Lung (tissue), 14 donors: Measurements from ENCODE around the gene TVP23B. TPM values are rescaled to one million over a fixed set of nuclear protein-coding genes. Genes with fewer than 3 reads are reported as not detected.
A peak's percentile ranks its signal among the peaks of the same experiment; 100 is the strongest.
"Not testable (repeated sequence)": the region's sequence is repeated elsewhere in the genome, so short reads cannot be mapped to it uniquely, and the experiment has no call there.

Experiments
- ATAC-seq: fragments of 200-7000 bp; cut with Tn5 transposase; one replicate; pipeline ENCODE4 v1.9.1; 2020; ENCODE audit warnings: moderate number of reproducible peaks; ENCODE audit not compliant: insufficient read depth, low FRiP score
- DNase-seq, 3 donors: peaks; one replicate each; pipeline ENCODE4 v3.0.0-alpha.2; 2013 to 2017
- H3K27ac ChIP-seq, 2 donors: one replicate each; pipeline ENCODE4 v1.5.1; 2013; ENCODE audit warnings: mild to moderate bottlenecking in 2 of 2, moderate library complexity in 2 of 2, control low read depth in 1 of 2, inconsistent platforms in 1 of 2, low read depth in 1 of 2, low read length in 1 of 2
- H3K27me3 ChIP-seq, 3 donors: one replicate each; pipeline ENCODE4 v1.5.1; 2013; ENCODE audit warnings: low read length in 2 of 3; ENCODE audit not compliant: control insufficient read depth in 3 of 3, insufficient read depth in 3 of 3
- H3K36me3 ChIP-seq, 4 donors: one replicate each; pipeline ENCODE4 v1.5.1; 2013; ENCODE audit warnings: low read length in 4 of 4, mild to moderate bottlenecking in 1 of 4, moderate library complexity in 1 of 4; ENCODE audit not compliant: control insufficient read depth in 4 of 4, insufficient read depth in 4 of 4
- H3K4me1 ChIP-seq, 5 donors: one replicate each; pipeline ENCODE4 v1.5.1; 2013; ENCODE audit warnings: low read length in 5 of 5, mild to moderate bottlenecking in 2 of 5, moderate library complexity in 1 of 5; ENCODE audit not compliant: control insufficient read depth in 5 of 5, insufficient read depth in 5 of 5
- H3K4me3 ChIP-seq: one replicate; pipeline ENCODE4 v1.5.1; 2013; ENCODE audit warnings: mild to moderate bottlenecking, control low read depth, moderate library complexity
- H3K9ac ChIP-seq, 2 donors: one replicate each; pipeline ENCODE4 v1.5.1; 2013; ENCODE audit warnings: low read length in 2 of 2, control low read depth in 1 of 2; ENCODE audit not compliant: insufficient read depth in 1 of 2
- H3K9me3 ChIP-seq, 4 donors: one replicate each; pipeline ENCODE4 v1.5.1; 2013; ENCODE audit warnings: low read length in 3 of 4, mild to moderate bottlenecking in 1 of 4, moderate library complexity in 1 of 4; ENCODE audit not compliant: control insufficient read depth in 4 of 4, insufficient read depth in 3 of 4
- WGBS, 2 donors: extraction: QIAGEN DNeasy Blood & Tissue Kit; methylation state at CpG; one replicate each; pipeline ENCODE4 v1.1.7; 2013; 5-methylcytosine and 5-hydroxymethylcytosine counted together
- long read RNA-seq, 5 donors: transcript quantifications; one replicate each; lab custom pipeline, GENCODE V29; 2026
- polyA plus RNA-seq, 2 donors: library from polyadenylated mRNA; stranded (reverse); fragments of 200-250 nt; gene quantifications; one replicate each; pipeline ENCODE4 v1.2.1, GENCODE V29; 2013
- total RNA-seq, 2 donors: library from RNA; depleted of rRNA in 1 of 2; stranded (reverse); fragments of >200 nt in 1 of 2; gene quantifications; one replicate each; pipeline ENCODE4 v1.2.1, GENCODE V29; 2014 to 2021
- donor health status: Bipolar disorder and iron deficiency.
- donor health status: healthy.
- donor health status: DM: yes; HTN: yes; CAD: no.

Gene TVP23B
- total RNA-seq (10 to 100 TPM; 32.0 to 33.8 TPM), polyA plus RNA-seq (10 to 100 TPM; 28.6 to 42.1 TPM)
- long read RNA-seq, donor 1, transcript TVP23B-201 (7 exons, 2,064 nt), result major isoform, 11 of 11 reads
- long read RNA-seq, donor 1, partial matches to known transcripts, result 0 of 11 reads
- long read RNA-seq, donor 1, other reads (novel, unspliced or antisense), result 0 of 11 reads
- long read RNA-seq, donor 2, partial matches to known transcripts, result 0 of 4 reads
- long read RNA-seq, donor 2, other reads (novel, unspliced or antisense), result 0 of 4 reads
- long read RNA-seq, donor 3, transcript TVP23B-201 (7 exons, 2,064 nt), result major isoform, 12 of 13 reads
- long read RNA-seq, donor 3, partial matches to known transcripts, result 0 of 13 reads
- long read RNA-seq, donor 3, other reads (novel, unspliced or antisense), result 0 of 13 reads
- long read RNA-seq, donor 4, transcript TVP23B-201 (7 exons, 2,064 nt), result major isoform, 5 of 5 reads
- long read RNA-seq, donor 4, partial matches to known transcripts, result 0 of 5 reads
- long read RNA-seq, donor 4, other reads (novel, unspliced or antisense), result 0 of 5 reads
- long read RNA-seq, donor 5, transcript TVP23B-201 (7 exons, 2,064 nt), result major isoform, 15 of 19 reads
- long read RNA-seq, donor 5, partial matches to known transcripts, result 0 of 19 reads
- long read RNA-seq, donor 5, other reads (novel, unspliced or antisense), result 0 of 19 reads

DNA sequence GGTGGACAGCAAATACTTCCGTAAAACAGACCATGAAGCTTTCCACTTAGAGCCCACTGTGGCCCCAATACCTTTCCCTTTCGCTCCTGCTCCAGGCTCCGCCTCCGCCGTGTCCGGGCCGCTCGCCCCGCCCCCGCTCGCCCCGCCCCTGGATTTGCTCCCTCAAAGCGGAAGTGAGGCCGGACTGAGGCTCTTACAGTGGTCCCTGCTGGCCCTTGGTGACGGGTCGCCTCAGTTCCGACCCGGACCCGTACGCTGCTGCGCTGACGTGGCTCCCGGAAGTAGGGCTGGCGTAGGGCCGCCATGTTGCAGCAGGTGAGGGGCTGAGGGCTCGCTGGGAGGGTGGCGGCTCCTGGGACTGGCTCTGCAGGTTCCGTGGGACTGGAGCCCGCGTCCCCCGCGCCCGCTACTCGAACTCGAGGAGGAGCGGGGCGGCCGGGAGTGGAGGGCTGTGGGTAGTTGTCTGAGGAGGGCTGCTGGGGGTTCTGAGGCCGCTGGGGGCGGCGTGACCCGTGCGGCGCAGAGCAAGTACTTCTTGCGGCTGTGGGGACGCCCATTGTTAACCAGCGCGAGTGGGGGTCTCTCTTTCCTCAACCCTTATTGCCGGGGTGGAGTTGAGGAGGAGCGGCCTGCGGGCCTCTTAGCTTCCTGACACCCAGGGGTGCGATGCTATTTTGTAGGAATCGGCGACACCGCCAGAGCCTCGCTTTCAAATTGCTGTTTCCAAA lies at the start of gene TVP23B:
Gene TVP23B, plus strand, starts transcription at position 193 of the 728 bp plus-strand sequence. Its CDS starts 111 bp downstream, at position 304.
- not testable (repeated sequence) for H3K4me1 ChIP-seq, H3K36me3 ChIP-seq, H3K9me3 ChIP-seq, H3K27me3 ChIP-seq
- Histone ChIP-seq H3K27ac (peak within 1 kb of the TSS; percentile 56 to 91), H3K9ac (peak within 1 kb of the TSS; percentile 37 to 71), H3K4me3 (peak within 1 kb of the TSS; percentile 56)
- WGBS, 2 donors, result 0 to 1% methylated on average over 41 to 55 of the region's 56 CpGs
- DNase-seq (peak; percentile 96 to 97 (median 97)), ATAC-seq (peak; percentile 98)

DNA sequence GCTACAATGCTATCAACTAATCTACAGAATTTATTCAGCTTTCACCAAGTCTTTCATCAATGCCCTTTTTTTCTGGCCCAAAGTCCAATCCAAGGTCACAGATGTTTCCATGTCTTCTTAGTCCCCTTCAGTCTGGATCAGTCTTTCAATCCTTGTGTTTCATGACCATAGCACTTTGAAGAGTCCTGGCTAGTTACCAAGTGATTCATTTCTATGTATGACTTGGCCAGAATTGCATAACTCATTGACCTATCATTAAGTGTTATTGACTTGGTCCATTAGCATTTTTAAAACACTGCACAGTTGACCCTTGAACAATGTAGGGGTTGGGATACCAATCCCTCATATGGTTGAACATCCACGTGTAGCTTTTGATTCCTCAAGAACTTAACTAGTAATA lies 48.5 kb upstream of the TVP23B start:
- H3K36me3 ChIP-seq, DNase-seq, H3K4me3 ChIP-seq, ATAC-seq, H3K9ac ChIP-seq, H3K27me3 ChIP-seq, H3K4me1 ChIP-seq, H3K9me3 ChIP-seq, H3K27ac ChIP-seq: not testable (repeated sequence)
- WGBS, 2 donors, result 60 to 78% methylated on average over 1 of the region's 1 CpG

DNA sequence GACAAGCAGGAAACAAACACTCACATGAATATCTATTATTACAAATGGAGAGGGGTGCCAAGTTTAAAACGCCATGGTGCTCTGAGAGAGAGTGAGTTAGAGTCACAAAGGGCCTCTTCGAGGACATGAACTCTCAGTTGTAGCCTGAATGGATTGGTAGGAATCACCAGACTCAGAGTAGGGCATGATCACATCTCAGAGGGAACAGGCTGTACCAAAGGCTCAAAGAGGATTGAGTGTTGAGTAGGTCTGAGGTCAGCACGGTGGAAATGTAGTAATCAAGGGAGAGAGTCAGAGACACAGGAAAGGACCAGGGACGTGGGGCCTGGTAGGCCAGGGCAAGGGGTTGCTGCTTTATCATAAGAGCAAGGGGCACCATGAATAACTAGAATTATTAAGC lies 47.6 kb upstream of the TVP23B start:
- H3K9ac ChIP-seq, H3K9me3 ChIP-seq, H3K4me3 ChIP-seq, H3K27me3 ChIP-seq, H3K36me3 ChIP-seq, H3K4me1 ChIP-seq, ATAC-seq, DNase-seq, H3K27ac ChIP-seq: not testable (repeated sequence)
- 62 to 82% methylated on average over 4 of the region's 4 CpGs for WGBS, 2 donors

DNA sequence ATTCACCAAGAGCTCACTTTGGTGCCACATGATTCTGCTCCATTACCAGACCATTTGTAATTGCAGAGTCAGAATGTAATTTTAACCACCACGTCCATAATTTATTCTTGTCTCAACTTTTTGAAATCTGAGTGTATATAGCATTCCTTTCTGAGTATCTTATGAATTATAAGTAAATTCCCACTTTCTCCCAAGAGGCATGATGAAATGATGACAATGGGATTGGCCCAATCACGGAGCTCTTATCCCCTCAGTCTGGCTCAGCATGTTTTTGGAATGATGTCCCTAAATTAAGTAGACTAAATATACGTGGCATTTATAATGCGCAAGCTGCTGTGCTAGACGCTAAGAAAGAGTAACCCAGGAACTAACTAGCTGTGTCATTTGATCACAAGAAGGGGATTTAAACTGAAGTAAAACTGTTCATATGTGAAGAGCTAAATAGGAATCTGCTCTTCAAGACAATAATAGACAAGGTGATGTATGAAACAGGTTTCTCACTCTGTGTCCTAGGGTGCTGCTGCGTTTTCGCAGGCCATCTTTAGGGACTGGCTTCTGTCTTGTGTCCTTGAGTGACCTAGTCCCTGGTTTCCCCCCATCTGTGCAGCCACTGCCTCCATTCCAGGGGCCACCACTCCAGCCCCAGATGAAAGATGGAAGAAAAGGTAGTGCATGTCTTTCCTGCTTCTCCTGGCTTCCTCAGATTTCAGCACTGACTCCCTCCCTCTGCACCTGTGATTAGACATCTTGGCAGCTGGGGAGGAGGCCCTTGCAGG lies 41.2 kb upstream of the TVP23B start:
- not testable (repeated sequence) for DNase-seq, H3K9ac ChIP-seq, ATAC-seq, H3K36me3 ChIP-seq, H3K27ac ChIP-seq, H3K27me3 ChIP-seq, H3K4me3 ChIP-seq, H3K9me3 ChIP-seq, H3K4me1 ChIP-seq
- 87 to 92% methylated on average over 7 of the region's 7 CpGs for whole genome bisulfite sequencing, 2 donors

DNA sequence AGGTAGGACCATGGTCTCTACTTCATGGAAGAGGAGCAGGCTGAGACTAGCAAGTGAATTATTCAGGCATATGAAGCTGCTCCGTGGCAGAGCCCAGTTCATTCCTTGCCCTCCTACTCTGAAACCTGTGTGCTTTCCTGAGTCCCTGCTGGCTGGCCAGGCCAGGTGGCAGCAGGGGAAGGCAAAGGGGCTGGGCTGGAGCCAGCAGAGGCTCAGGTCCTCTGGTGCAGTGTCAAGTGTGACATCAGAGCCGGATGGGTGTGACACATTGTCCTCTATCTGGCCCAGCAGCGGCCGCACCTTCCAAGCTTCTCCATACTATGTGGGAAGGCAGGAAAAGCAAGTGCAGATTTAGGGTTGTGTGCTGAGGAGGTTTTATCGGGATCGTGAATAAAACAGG lies 39.8 kb upstream of the TVP23B start:
- DNase-seq, H3K9ac ChIP-seq, H3K36me3 ChIP-seq, H3K4me1 ChIP-seq, H3K9me3 ChIP-seq, ATAC-seq, H3K27ac ChIP-seq, H3K4me3 ChIP-seq, H3K27me3 ChIP-seq: not testable (repeated sequence)
- WGBS, 2 donors, result 87 to 95% methylated on average over 2 to 3 of the region's 6 CpGs

DNA sequence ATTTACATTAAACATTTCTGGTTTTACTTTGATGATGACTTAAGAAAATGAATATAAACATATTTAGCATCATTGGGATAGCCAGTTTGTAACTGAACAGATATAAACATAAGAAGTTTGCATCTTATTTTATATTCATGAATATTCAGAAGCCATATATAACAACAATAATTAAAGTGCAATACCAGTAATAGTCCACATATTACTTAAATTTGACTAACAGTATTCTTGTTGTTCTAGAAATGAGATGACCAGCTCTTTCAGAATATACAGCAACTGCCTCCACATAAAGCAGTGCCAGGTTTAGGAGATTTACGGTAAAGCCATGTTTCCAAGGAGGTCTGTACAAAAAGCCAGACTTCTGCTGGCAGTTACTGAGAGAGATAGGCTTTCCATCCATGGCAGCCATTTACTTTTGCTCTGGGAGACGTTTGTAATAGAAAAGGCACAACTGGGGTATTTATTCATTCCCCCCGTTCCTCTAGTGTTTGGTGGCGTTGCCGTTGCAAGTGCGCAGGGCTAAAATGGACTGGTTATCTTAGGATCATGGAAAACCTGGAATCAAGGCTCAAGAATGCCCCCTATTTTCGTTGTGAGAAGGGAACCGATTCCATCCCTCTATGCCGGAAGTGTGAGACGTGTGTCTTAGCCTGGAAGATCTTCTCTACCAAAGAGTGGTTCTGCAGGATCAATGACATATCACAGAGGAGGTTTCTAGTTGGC lies 37.1 kb upstream of the TVP23B start, which contains the start of gene FBXW10:
Gene FBXW10, plus strand, starts transcription at position 356 of the 723 bp plus-strand sequence. Its CDS starts 191 bp downstream, at position 547.
- not testable (repeated sequence) for H3K4me3 ChIP-seq

DNA sequence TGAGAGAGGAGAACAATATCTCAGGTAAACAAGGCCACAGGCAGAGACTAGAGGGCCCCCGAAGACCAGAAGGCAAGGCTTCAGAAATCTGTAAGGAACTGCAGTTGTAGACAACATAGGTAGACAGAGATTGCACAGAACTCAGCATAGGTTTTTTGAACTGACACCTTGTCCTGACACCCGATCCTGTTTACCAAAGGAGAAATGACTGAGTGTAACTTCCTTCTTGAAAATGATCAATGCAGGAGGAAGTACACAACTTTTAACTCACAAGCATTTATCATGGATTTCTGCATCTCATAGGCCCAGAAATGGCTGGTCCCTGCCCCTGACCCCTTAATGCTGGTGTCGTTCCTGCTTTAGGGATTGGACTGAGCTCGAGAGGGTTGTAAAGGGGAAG lies 36.3 kb upstream of the TVP23B start:
- 40 to 73% methylated on average over 4 of the region's 4 CpGs for WGBS, 2 donors
- not testable (repeated sequence) for H3K9me3 ChIP-seq, ATAC-seq

More for the DNA sequence above, 37.1 kb upstream of the TVP23B start, which contains the start of gene FBXW10:
- ATAC-seq, H3K36me3 ChIP-seq, H3K9ac ChIP-seq, H3K27ac ChIP-seq, H3K9me3 ChIP-seq, H3K4me1 ChIP-seq, H3K27me3 ChIP-seq: not testable (repeated sequence)
- 52 to 66% methylated on average over 9 of the region's 10 CpGs for WGBS, 2 donors
- peak in 2 of 3 donors; percentile 13 to 23 for DNase-seq

More for the DNA sequence above, 36.3 kb upstream of the TVP23B start:
- not testable (repeated sequence) for H3K27me3 ChIP-seq, H3K9ac ChIP-seq, H3K4me1 ChIP-seq, DNase-seq, H3K4me3 ChIP-seq, H3K27ac ChIP-seq, H3K36me3 ChIP-seq
